Smooth muscle cell (in vitro differentiated cells): ENCODE measurements around the gene COBLL1. TPM values are rescaled to one million over a fixed set of nuclear protein-coding genes. Genes with fewer than 3 reads are reported as not detected.

ENCODE experiments used
- DNase-seq: peaks from one replicate; lab custom pipeline; 2025; ENCODE audit not compliant: unreplicated experiment; lab: John Stamatoyannopoulos, UW
- H2AFZ ChIP-seq: fragments of 200-600 bp; sonication (generic); 2 replicates; pipeline ENCODE4 v1.6.0; 2016; ENCODE audit warnings: antibody characterized with exemption, low read depth, mild to moderate bottlenecking
- H3F3A ChIP-seq: fragments of 200-600 bp; sonication (generic); 2 replicates; pipeline ENCODE4 v1.6.0; 2017; ENCODE audit warnings: antibody characterized with exemption, low read depth
- H3K27ac ChIP-seq: fragments of 200-600 bp; sonication (generic); 2 replicates; pipeline ENCODE4 v1.5.1; 2016; ENCODE audit warnings: low read depth, mild to moderate bottlenecking
- H3K27me3 ChIP-seq: fragments of 200-600 bp; sonication (generic); 2 replicates; pipeline ENCODE4 v1.6.1; 2016; ENCODE audit warnings: low read depth, mild to moderate bottlenecking
- H3K36me3 ChIP-seq: fragments of 200-600 bp; sonication (generic); 2 replicates; pipeline ENCODE4 v1.5.1; 2016; ENCODE audit warnings: low read depth
- H3K4me1 ChIP-seq: fragments of 200-600 bp; sonication (generic); 2 replicates; pipeline ENCODE4 v1.5.1; 2016; ENCODE audit warnings: low read depth
- H3K4me2 ChIP-seq: fragments of 200-600 bp; sonication (generic); 2 replicates; pipeline ENCODE4 v1.6.0; 2016; ENCODE audit warnings: mild to moderate bottlenecking
- H3K4me3 ChIP-seq: fragments of 200-600 bp; sonication (generic); 2 replicates; pipeline ENCODE4 v1.5.1; 2016; ENCODE audit warnings: mild to moderate bottlenecking
- H3K79me2 ChIP-seq: fragments of 200-600 bp; sonication (generic); 2 replicates; pipeline ENCODE4 v1.6.0; 2016; ENCODE audit warnings: low read depth, mild to moderate bottlenecking
- H3K9ac ChIP-seq: fragments of 200-600 bp; sonication (generic); 2 replicates; pipeline ENCODE4 v1.6.0; 2016; ENCODE audit warnings: low read depth
- H3K9me3 ChIP-seq: fragments of 200-600 bp; sonication (generic); replicated peaks from 2 replicates; pipeline ENCODE4 v1.5.1; 2016; ENCODE audit warnings: low read depth
- H4K20me1 ChIP-seq: fragments of 200-600 bp; sonication (generic); 2 replicates; pipeline ENCODE4 v1.6.0; 2016; ENCODE audit warnings: low read depth
- WGBS: methylation state at CpG from one replicate; pipeline ENCODE4 v1.1.7; 2016; ENCODE audit warnings: low lambda C conversion rate; 5-methylcytosine and 5-hydroxymethylcytosine counted together
- polyA plus RNA-seq: library from polyadenylated mRNA; unstranded; fragments of >200 nt; fragmentation: Nextera tagmentation; extraction: Ambion mirVana; gene quantifications from 2 replicates; pipeline ENCODE4 v1.2.1, GENCODE V29; 2016
- total RNA-seq: library from RNA; depleted of rRNA; stranded (reverse); fragments of >200 nt; gene quantifications from 2 replicates; pipeline ENCODE4 v1.2.3, GENCODE V29; 2014
- TF ChIP-seq, protein P1 (sequence below): fragments of 200-600 bp; sonication (generic); IDR thresholded peaks from 2 replicates; pipeline ENCODE4 v1.5.1; 2017; ENCODE audit warnings: borderline replicate concordance, mild to moderate bottlenecking, antibody characterized with exemption; ENCODE audit not compliant: insufficient read depth, poor library complexity, severe bottlenecking

Gene COBLL1
- total and polyA plus RNA-seq, 2 experiments from 2014 or later: 5.2 to 17.4 TPM

DNA sequence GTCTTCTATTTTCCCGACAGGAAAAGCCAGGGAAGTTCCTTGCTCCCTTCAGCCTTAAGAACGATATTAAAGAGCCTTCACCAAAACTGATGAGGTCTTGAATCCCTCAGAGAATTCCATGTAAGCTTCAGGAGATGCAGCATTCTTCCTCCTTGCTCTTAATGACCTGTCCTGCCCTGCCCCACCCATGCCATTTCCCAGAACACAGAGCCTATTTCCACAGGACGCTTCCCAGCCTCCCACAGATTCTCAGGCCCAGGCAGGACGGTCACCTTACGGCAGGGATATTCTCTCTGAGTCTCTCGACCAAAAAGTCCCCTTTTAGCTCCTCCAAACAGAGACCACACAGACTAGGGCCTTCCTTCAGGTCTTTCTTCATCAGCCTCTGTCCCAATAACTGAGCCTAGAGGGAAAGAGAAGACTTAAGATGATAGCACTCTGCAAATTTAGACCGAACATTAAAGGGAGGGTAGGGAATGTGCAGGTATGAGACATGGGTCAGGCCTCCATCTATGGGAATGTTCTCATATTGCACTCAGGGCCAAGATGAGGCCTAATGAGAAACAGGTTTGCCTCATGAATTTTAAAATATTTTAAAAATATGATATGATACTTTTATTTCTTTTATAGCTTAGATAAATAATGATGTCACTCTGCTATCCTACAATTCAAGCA is 62.1 kb downstream of the COBLL1 start:
- Histone ChIP-seq H4K20me1 (no peaks in the 10 kb centered on the region), H3K4me3 (no peak overlapping the region), H3K36me3 (no peaks in the 10 kb centered on the region), H3K9ac (no peak overlapping the region), H3K27ac (no peak overlapping the region), H3K4me1 (peaks cover 5% of the 10 kb centered on the region), H2AFZ (no peak overlapping the region), H3K4me2 (no peak overlapping the region), H3K79me2 (no peaks in the 10 kb centered on the region), H3F3A (no peaks in the 10 kb centered on the region), H3K27me3 (no peaks in the 10 kb centered on the region), H3K9me3 (no peaks in the 10 kb centered on the region)
- TF ChIP-seq, protein P1, sequence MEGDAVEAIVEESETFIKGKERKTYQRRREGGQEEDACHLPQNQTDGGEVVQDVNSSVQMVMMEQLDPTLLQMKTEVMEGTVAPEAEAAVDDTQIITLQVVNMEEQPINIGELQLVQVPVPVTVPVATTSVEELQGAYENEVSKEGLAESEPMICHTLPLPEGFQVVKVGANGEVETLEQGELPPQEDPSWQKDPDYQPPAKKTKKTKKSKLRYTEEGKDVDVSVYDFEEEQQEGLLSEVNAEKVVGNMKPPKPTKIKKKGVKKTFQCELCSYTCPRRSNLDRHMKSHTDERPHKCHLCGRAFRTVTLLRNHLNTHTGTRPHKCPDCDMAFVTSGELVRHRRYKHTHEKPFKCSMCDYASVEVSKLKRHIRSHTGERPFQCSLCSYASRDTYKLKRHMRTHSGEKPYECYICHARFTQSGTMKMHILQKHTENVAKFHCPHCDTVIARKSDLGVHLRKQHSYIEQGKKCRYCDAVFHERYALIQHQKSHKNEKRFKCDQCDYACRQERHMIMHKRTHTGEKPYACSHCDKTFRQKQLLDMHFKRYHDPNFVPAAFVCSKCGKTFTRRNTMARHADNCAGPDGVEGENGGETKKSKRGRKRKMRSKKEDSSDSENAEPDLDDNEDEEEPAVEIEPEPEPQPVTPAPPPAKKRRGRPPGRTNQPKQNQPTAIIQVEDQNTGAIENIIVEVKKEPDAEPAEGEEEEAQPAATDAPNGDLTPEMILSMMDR: no peak
- DNase-seq: no peak
- WGBS: 81% methylated on average over 7 of the region's 7 CpGs

DNA sequence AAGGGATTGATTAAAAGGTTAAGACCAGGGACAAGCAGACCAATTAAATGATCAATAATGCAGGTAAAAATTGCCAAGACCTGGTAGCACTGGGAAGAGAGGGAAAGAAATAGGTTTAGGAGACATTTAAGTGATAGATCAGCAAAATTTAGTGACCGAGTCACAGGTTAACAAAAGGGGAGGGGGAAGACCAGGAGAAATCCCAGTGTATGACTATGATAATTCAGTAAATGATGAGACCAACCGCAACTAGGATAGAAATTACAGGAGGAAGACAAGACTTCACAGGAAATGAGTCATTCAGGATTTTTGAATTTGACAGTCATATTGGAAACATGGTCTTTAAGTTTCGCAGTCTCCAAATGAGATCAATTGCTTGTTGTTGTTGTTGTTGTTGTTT is 62.9 kb downstream of the COBLL1 start:
- no peaks in the 10 kb centered on the region for H3F3A ChIP-seq
- H3K36me3 ChIP-seq: no peaks in the 10 kb centered on the region
- H3K79me2 ChIP-seq: no peaks in the 10 kb centered on the region
- H3K9me3 ChIP-seq: no peaks in the 10 kb centered on the region
- no peak for DNase-seq
- TF ChIP-seq, protein P1: no peak
- H3K4me1 ChIP-seq: no peaks in the 10 kb centered on the region
- H2AFZ ChIP-seq: no peak overlapping the region
- H3K27ac ChIP-seq: no peak overlapping the region
- H3K9ac ChIP-seq: no peak overlapping the region
- no peak overlapping the region for H3K4me3 ChIP-seq
- no peaks in the 10 kb centered on the region for H4K20me1 ChIP-seq
- H3K27me3 ChIP-seq: no peaks in the 10 kb centered on the region
- 90% methylated on average over 3 of the region's 3 CpGs for WGBS
- no peak overlapping the region for H3K4me2 ChIP-seq

DNA sequence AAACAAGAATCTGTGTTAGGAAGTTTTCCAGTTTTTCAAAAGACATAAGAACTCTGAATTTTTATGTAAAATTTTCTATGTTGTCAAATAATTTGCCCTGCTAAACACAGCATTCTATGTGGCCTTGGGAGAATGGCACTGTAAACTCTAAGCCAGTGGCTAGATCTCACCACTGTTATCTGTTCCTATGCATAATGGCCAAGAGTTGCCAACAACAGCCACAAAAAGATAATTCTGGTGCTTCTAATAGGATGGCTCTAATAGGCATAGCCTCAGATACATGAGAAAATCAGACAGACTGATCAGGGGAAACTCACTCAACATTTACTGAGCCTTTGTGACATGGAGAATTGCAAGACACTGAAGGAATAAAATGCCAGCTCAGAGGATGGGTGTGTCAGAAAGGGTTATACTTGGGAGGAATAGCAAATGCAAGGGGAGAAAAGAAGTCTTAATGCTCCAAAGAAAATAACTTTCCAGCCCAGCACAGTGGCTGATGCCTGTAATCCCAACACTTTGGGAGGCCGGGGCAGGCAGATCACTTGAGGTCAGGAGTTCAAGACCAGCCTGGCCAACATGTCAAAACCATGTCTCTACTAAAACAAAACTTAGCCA is 63.7 kb downstream of the COBLL1 start:
- Histone ChIP-seq H3K4me1 (no peaks in the 10 kb centered on the region), H4K20me1 (no peaks in the 10 kb centered on the region), H3K4me2 (no peak overlapping the region), H3K36me3 (no peaks in the 10 kb centered on the region), H3F3A (no peaks in the 10 kb centered on the region), H2AFZ (no peak overlapping the region), H3K79me2 (no peaks in the 10 kb centered on the region), H3K9me3 (no peaks in the 10 kb centered on the region), H3K27me3 (no peaks in the 10 kb centered on the region), H3K9ac (no peak overlapping the region), H3K27ac (no peak overlapping the region), H3K4me3 (no peak overlapping the region)
- 95% methylated on average over 1 of the region's 1 CpG for WGBS
- no peak for DNase-seq
- TF ChIP-seq, protein P1: no peak

DNA sequence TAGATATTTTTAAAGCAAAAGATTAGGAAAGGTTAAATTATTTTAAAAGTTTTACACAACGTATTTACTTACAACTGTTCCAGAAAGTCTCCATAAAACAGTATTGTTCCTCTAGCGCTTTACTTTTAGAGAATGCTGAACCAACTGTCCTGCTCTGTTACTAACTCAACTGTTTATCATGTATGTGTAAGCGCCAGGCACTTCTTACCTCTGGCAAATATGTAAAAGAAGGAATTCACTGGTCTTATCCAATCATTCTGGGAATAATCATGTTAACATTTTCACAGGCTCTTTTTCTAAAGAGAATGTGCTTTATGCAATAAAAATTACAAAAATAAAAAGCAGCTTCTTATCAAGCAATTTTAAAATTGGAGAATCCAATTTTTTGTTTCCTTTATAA is 68.0 kb downstream of the COBLL1 start:
- Histone ChIP-seq H3K27me3 (no peaks in the 10 kb centered on the region), H3K4me1 (no peaks in the 10 kb centered on the region), H3K9ac (no peak overlapping the region), H2AFZ (no peak overlapping the region), H3K4me2 (no peak overlapping the region), H3K4me3 (peak overlapping the region; percentile 28), H3K27ac (no peak overlapping the region), H4K20me1 (no peaks in the 10 kb centered on the region), H3K79me2 (no peaks in the 10 kb centered on the region), H3F3A (no peaks in the 10 kb centered on the region), H3K36me3 (no peaks in the 10 kb centered on the region), H3K9me3 (no peaks in the 10 kb centered on the region)
- no peak for DNase-seq
- TF ChIP-seq, protein P1: no peak
- WGBS: 85% methylated on average over 3 of the region's 3 CpGs
